Prostate gland (tissue), 2 donors: Measurements from ENCODE around the gene MSN.
"Not testable (repeated sequence)": the region's sequence is repeated elsewhere in the genome, so short reads cannot be mapped to it uniquely, and the experiment has no call there.

Experiments
- CTCF ChIP-seq, 4 experiments: fragments of 200-600 bp in 2 of 4; fragments of 450-650 bp in 2 of 4; sonication (generic) in 2 of 4; IDR thresholded peaks; 1 replicate in 3 of 4; 2 replicates in 1 of 4; pipeline ENCODE4 v1.5.1; 2016 to 2019; ENCODE audit warnings: antibody characterized with exemption in 4 of 4, mild to moderate bottlenecking in 2 of 4, moderate library complexity in 2 of 4
- POLR2A ChIP-seq: fragments of 450-650 bp; IDR thresholded peaks from one replicate; pipeline ENCODE4 v1.6.1; 2016; ENCODE audit warnings: antibody characterized with exemption, mild to moderate bottlenecking
- POLR2AphosphoS5 ChIP-seq: sonication (generic); formaldehyde crosslinking; IDR thresholded peaks from one replicate; pipeline ENCODE4 v1.6.1; 2017; ENCODE audit warnings: antibody characterized with exemption

GRCh38 chrX:65657009-65657441 lies 10.4 kb upstream of the MSN start:
- not testable (repeated sequence) for TF ChIP-seq CTCF (IDR thresholded peaks at IDR 0.05); POLR2A; POLR2AphosphoS5
